Measurements from ENCODE around the gene MRLN.
"Not testable (repeated sequence)": the region's sequence is repeated elsewhere in the genome, so short reads cannot be mapped to it uniquely, and the experiment has no call there.

DNA sequence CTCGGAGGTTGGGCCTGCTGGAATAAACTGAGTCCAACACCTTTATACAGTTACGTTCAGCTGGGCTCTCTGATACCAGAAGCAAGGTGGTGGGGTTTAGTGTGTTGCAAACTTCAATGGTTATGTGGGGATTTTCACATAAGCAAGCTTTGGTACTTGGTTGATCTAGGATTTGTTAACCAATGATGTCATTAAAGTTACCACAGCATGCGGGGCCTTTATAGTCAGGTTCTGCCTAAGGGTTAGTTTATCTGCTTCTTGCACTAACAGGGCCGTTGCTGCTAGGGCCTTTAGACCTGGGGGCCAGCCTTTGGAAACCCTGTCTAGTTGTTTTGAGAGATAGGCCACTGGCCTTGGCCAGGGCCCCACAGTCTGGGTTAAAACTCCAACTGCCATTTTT lies 24.1 kb downstream of the MRLN start:
- TF ChIP-seq, protein P1, sequence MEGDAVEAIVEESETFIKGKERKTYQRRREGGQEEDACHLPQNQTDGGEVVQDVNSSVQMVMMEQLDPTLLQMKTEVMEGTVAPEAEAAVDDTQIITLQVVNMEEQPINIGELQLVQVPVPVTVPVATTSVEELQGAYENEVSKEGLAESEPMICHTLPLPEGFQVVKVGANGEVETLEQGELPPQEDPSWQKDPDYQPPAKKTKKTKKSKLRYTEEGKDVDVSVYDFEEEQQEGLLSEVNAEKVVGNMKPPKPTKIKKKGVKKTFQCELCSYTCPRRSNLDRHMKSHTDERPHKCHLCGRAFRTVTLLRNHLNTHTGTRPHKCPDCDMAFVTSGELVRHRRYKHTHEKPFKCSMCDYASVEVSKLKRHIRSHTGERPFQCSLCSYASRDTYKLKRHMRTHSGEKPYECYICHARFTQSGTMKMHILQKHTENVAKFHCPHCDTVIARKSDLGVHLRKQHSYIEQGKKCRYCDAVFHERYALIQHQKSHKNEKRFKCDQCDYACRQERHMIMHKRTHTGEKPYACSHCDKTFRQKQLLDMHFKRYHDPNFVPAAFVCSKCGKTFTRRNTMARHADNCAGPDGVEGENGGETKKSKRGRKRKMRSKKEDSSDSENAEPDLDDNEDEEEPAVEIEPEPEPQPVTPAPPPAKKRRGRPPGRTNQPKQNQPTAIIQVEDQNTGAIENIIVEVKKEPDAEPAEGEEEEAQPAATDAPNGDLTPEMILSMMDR (optimal IDR thresholded peaks at IDR 0.05 in 1 of 3, IDR thresholded peaks at IDR 0.05 in 1 of 3, conservative IDR thresholded peaks at IDR 0.05 in 1 of 3; ENCODE audit: extremely low read depth in 1 of 3, insufficient read depth in 2 of 3, low read length in 3 of 3), result not testable (repeated sequence)
- not testable (repeated sequence) for TF ChIP-seq EZH2 (IDR thresholded peaks at IDR 0.05; ENCODE audit: low read length)
